Stimulated activated CD8-positive, alpha-beta memory T cell treated with anti-CD3 and anti-CD28 coated beads, Interleukin-15, amount 100 ng/mL, for 1 hour (primary cell): ENCODE data around the gene KITLG.
"Not testable (repeated sequence)": the region's sequence is repeated elsewhere in the genome, so short reads cannot be mapped to it uniquely, and the experiment has no call there.

Experiments used
- DNase-seq: peaks from one replicate; pipeline ENCODE4 v3.0.0-alpha.2; 2020; ENCODE audit warnings: low read depth

KITLG gene, protein sequence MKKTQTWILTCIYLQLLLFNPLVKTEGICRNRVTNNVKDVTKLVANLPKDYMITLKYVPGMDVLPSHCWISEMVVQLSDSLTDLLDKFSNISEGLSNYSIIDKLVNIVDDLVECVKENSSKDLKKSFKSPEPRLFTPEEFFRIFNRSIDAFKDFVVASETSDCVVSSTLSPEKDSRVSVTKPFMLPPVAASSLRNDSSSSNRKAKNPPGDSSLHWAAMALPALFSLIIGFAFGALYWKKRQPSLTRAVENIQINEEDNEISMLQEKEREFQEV

DNA sequence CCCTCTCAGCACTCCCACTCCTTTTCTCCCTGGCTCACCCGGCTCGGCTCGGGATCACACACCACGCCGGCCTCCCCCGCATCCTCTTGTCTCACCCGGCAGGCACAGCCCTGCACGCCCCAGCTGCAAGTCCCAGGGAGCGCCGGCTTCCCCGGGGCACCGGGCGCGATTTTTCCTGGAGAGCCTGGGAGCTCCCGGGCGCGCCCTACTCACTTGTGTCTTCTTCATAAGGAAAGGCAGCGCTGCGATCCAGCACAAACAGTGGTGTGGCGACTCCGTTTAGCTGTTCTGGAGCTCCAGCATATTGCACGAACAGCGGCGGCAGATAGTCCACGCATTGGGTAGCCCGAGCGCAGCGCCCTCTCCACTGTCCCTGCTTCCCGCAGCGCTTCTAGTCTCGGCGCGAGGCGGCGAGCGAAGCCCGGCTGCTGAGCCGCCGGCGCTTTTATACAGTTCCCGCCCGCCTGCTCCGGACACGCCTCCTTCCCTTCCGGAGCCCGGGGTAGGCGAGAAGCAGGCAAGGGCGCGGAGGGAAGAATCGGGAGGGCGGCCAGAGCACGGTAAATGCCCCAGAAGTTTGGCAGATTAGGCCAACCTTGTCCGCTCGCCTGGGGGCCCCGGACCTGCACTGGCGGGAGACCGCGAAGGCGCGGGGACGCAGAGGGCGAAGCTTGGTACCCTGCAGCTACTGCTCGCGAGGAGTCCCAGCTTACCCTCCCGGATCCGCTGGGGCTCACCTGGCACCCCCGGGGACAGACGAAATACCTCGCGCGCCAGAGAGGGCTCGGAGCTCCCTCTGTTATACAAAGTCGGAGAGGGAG lies at the start of gene KITLG:
TSS of gene KITLG (minus strand) at position 421 of the 821 bp plus-strand sequence. CDS start at position 228, 193 bp downstream.
- DNase-seq, result no peak

DNA sequence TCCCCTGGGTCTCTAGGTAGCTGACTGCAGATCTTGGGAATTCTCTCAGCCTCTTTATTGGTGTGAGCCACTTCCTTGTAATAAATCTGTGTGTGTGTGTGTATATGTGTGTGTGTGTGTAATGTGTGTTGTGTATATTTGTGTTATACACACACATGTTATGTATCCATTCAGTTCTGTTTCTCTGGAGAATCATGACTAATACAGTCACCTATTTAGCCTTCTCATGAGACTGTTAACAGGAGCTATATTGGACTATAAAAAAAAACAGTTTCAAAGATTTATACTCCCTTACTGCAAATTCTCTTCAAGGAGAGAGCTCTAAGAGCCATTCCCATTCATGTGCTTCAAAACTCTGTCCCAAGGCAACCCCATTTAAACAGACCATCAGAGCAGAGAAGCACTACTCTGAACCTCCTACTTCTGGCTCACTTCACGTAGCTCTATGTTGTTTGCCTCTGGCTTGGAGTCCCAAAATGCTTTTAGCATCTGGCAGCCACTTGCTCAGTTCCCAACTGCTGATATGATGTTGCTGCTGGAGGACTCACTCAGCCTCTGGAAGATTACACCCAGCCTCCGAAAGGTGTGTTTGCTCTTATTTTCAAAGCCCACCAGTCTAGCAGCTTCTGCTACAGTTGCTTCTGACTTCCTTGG lies 48.7 kb upstream of the KITLG start:
- no peak for DNase-seq

GRCh38 chr12:88628035-88628434 lies 47.8 kb upstream of the KITLG start:
- DNase-seq, result not testable (repeated sequence)

DNA sequence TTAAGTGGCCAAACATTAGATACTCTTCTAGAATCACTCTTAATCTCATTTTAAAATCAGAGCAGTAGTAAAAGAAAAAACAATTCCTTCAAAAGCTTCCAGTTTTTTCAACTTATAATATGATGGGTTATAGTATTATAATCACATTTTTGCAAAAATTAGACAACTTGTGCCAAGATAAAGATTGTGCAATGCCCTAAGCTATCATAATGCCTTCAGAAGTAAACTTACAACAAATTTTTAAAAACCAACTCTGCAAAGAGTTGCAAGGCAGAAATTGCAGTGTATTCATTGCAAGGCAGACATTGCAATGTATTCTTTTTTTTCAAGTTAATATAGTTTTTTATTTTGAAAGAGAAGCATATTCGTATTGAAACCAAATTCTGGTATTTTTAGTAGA lies 47.2 kb upstream of the KITLG start:
- DNase-seq, result no peak

DNA sequence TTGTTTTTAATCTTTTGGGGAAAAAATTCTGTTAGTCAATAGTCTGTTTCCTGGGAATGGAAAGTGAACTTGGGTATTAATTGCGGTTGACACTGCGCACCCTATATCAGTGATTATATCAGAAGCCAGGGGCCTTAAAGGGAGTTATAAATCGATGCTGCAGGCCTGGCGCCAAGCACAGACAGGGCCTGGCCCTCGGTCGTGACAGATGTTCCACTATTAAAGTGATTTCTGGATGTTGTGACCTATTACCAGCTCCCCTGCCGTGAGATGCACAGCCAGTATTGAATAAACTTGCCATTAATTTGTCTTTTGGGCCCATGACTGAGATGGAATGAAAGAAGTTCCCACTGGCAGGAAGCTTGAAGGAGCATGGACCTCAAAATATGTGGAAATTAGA lies 45.1 kb upstream of the KITLG start:
- no peak for DNase-seq

GRCh38 chr12:88624911-88625310 lies 44.6 kb upstream of the KITLG start:
- no peak for DNase-seq

DNA sequence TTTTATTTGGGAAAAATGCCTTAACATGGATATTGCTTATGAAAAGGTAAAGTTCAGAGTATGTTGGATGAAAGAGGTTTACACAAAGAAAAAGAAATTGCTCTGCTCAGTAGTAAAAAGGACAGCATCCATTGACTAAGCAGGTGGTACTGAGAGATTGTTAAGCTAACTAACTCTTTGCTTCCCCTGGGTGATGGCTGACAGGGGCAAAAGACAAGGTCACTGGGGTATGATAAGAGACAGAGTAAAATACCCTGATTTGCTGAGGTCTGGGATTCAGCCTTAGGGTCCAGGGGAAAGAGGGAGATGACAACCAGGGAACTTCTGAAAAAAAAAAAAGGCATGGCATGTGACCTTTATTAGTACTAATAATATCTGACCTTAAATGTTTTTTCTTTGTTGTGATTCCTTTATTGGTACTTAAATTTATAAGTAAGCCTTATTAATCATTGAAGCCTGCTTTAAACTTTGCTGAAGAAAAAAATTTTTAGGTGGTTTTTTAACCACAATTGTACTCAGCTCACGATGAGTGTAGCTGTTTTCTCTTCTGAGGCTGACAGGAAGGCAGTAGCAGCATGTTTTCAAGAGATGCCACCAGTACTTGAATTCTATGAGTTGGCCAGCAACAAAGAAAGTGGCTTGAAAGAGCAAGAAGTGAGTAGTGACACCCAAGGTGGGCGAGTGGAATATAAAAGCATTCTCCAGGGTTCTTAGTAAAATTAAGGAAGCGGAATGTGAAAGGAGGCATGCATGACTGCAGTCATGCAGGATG lies 43.7 kb upstream of the KITLG start:
- no peak for DNase-seq

DNA sequence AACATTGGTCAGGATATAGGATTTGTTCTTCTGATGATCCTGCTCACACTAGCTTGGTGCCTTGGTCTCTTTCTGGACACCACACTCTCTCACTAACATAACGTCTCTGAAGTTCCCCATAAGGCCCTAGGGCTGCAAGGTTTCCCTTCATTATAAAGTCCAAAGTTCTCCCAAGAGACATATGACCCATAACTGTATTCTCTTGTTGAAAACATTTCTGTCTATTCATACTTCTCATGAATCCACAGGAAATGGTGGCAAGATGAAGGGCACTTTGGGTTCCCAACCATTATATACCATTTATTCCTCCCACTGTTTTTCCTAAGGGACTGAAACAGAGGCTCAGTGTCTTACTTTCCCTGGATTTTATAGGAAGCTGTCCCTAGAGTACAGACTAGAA lies 37.1 kb upstream of the KITLG start:
- DNase-seq, result no peak

- DNase-seq, result no peak
Observed at GRCh38 chr12:88615490-88615889, 35.2 kb upstream of the KITLG start.

GRCh38 chr12:88604646-88605045 lies 24.4 kb upstream of the KITLG start:
- DNase-seq, result no peak

DNA sequence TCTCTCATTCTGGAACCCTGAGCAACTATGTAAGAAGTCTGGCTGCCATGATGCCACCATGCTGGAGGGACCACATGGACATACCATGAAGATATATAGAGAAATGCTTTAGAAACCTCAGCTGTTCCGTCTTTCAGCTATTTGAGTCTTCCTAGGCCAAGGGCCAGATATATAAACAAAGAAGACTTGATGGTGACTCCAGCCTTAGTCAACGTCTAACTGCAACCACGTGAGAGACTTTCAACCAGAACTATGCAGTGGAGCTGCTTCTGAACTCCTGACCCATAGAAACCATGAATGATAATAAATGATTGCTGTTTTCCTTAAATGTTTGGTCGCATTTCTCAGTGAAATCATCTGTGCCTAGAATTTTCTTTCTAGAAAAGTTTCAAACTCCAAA lies 20.0 kb upstream of the KITLG start:
- no peak for DNase-seq

- DNase-seq, result no peak
Observed at GRCh38 chr12:88597365-88597764, 17.1 kb upstream of the KITLG start.

- DNase-seq, result no peak
Observed at GRCh38 chr12:88595697-88596096, 15.4 kb upstream of the KITLG start.

DNA sequence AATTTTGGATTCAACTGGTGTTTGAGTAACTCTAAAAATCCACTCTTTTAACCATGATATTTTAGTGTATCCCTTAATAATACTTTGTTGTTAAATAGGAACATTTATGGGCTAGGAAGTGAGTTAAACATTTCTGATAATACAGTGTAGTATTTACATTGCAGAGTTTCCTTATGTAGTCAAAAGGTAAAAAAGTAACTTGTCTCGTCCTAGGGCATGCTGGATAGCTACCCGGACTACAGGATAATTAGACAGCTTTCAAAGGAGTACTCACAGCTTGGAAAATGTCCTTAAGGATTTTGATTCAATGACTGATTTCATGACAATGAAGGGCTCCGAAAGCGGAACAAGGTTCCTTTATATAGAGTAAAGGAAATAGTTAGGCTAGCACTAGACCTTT lies 14.5 kb upstream of the KITLG start:
- no peak for DNase-seq

- DNase-seq, result no peak
Observed at GRCh38 chr12:88591343-88591742, 11.1 kb upstream of the KITLG start.

DNA sequence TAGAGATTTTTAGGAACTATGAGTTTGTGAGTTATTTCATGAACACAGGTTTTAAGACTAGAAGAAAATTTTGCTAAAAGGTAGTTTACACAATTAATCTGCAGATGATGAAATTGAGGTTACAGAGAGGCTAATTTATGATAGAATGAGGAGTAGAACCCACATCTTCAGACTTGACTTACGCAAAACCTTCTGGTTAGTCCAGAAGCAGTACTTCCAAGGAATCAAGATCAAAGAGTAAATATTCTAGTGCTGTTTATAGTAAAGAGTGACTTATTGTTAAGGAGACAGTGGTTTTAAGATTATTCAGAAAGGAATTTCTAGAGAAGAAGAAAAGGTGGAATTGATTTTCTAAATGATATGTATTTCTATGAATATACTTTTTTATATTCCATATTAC lies 10.6 kb upstream of the KITLG start:
- no peak for DNase-seq

DNA sequence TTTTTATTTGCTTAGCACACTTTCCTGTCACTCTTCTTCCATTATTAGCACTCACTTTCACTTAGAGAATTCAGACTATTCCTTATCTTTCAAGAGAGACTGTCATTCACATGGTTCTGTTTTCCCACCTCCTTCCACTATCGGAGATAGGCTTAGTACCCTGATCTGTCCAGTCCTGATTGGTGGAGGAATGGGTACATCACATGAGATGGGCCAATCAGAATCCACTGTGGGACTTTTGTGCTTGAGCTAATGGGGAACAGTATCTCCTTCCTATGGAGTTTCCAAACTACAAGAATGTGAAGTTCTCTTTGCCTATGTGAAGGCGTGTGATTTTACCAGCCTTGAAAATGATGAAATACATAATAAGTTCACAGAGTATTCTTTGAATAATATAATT lies 4.8 kb upstream of the KITLG start:
- no peak for DNase-seq

DNA sequence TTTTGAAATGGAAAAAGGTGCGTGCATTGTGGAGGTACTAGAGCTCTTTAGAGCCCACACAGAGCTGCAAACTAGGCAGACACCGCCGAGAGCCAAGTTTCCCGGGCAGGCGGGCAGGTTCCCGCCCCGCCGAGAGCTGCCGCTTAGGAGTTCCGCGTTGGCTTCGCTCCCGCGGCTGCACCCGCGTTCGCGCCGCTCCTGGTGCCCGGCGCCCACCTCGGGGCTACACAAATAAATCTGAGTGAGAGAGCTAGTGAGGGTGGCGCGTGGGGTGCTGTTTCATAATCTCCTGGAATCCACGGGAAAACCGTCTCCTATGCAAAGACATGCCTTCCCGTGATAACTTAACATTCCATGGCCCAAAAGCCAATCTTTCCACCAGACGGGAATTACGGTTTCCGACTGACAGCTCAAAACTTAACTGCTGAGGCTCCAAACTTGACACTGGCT lies 645 bp downstream of the KITLG start:
- DNase-seq, result no peak

DNA sequence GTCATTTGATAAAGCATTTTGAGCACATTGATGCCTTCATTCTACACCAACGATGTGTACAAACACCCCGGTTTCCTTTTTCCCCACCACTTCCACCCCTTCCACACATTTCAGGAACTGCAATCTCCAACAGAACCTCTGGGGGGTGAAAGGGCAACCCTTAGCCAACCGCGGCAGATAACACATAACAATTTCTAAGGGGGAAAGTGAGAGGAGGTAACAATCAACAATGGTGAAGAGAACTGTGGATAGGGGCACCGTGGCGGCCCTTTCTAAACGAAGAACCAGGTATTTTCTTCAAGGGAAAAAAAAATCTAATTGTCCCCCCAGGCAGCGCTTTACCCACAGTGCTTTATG lies 1.1 kb downstream of the KITLG start:
- DNase-seq, result no peak

- DNase-seq, result no peak
Observed at GRCh38 chr12:88578276-88579160, 1.8 kb downstream of the KITLG start.

DNA sequence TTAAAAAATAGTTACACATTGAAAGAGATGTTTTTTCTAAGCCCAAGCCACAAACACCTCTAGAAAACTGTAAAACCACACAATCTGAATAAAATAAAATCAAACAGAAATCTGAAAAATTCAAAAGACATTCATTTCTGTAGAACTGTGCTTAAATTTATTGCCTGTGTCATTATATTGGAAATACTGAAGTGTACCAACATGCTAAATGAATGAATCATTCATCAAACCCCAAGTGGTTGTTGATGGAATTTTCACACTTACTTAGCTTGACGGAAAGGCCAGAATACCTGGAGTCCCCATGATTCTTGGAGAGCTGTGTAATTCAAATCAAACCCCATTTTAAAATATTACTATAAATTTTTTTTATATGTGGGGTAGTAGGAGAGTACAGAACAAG lies 2.7 kb downstream of the KITLG start:
- no peak for DNase-seq
